HG03064 (cell line): ENCODE results near the gene CREBBP.

Source experiments
- ATAC-seq: cut with Tn5 transposase; IDR thresholded peaks from one replicate; pipeline ENCODE4 v1.9.1; 2021; ENCODE audit warnings: low read depth; ENCODE audit not compliant: unreplicated experiment

Gene CREBBP

GRCh38 chr16:3829631-3830536 is 50.6 kb downstream of the CREBBP start:
- ATAC-seq, result no peak

GRCh38 chr16:3825940-3826339 is 54.6 kb downstream of the CREBBP start:
- no peak for ATAC-seq

DNA sequence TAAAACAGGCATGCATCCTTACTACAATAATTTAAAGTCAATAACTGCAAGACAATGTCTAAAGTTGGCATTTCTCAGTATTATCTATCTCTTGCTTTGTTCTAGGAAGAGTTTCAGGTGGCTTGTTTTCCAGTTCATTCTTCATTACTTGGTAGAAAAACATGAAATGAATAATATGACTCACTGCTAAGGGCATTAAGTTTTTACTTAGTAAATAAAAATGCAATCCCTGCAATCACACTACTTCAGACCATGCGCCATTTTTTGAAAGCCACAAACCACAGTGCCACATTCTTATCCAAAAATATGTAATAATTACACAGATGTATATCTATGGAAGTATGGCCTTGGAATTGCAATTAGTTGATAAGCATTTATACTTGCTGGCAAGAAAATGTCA is 55.4 kb downstream of the CREBBP start:
- no peak for ATAC-seq

- no peak for ATAC-seq
These were observed 56.3 kb downstream of the CREBBP start for GRCh38 chr16:3824121-3824795.

GRCh38 chr16:3823427-3823826 is 57.1 kb downstream of the CREBBP start:
- ATAC-seq, result no peak

DNA sequence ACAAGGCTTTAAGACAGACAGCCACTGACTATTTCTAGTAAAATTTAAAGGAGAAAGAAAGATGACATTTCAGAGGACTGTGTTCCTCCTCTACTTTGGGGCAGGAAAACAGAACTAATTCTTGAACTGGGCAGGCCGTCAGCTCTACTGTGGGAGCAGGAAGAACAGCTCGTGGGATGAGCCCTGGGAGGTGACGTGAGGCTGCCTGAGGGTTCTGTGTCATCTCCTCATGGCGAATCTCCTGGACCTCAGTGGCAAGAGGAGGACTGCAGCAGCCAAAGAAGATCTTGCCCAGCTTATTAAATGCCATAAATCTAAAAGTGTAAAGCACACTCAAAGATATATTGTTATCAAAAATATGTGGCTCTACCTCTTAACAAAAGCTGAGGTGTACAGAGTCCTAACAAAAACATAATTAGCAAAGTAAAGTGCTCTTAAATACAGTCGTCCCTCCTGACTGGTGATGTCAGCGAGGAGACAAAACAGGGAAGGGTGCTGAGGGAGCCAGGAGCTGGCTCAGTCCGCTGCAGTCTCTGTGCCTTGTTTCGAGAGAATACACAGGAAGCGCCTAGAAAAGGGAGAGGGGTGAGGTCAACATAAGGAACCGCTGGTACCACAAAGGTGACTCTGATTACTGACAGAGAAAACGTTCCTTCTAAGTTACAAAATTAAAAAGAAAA is 58.0 kb downstream of the CREBBP start:
- ATAC-seq, result no peak

DNA sequence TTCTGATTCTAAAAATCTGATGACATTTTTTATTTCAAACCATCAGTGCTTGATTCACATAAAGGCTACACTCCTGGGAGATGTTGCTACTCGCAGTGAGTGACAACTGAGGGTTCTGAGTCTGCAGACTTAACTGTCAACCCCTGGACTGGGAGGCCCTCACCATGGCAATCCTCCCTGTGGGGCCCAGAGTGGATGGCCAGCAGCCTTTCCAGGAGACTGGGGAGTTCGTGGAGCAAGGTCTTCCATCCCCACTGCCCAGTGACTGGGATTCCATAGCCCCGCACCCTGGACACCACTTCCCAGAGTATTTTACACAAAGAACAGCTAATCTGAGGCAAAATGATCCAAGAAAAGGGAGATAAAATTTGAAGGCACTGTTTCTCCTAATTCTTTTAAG is 59.3 kb downstream of the CREBBP start:
- no peak for ATAC-seq

GRCh38 chr16:3819746-3820724 is 60.5 kb downstream of the CREBBP start:
- no peak for ATAC-seq

DNA sequence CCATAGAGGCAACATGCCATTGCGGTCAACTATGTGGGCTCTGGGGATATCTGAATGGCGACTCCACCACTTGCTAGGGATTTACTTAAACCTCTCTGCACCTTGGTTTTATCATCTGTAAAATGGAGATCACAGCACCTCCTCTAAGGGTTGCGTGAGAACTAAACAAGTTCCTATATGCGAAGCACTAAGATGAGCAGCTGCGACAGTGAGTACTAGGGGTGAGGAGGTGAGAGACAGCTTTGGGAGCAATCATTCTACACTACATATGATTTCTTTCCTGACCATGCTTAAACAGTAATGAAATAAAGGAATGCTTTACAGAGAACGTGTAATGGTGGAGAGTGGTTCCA is 61.4 kb downstream of the CREBBP start:
- ATAC-seq, result no peak

DNA sequence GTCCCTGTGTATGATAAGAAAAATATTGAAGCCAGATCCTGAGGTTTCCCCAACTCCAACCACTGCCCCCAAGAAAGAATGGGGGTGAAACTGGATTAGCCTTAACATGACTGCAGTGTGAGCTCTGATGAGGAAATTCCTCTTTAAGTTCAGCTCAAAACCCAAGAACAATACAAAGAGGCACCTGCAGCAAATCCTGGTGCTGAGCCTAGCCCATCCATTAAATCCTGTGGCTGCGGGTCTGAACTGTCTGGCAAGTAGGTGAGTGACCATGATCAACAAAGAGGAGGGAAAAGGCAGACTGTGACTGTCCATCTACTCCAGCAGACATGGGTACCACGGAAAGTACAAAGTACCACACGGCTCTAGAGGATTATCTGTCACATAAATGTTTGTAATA is 64.2 kb downstream of the CREBBP start:
- ATAC-seq, result no peak

GRCh38 chr16:3814755-3815154 is 65.8 kb downstream of the CREBBP start:
- ATAC-seq, result no peak

DNA sequence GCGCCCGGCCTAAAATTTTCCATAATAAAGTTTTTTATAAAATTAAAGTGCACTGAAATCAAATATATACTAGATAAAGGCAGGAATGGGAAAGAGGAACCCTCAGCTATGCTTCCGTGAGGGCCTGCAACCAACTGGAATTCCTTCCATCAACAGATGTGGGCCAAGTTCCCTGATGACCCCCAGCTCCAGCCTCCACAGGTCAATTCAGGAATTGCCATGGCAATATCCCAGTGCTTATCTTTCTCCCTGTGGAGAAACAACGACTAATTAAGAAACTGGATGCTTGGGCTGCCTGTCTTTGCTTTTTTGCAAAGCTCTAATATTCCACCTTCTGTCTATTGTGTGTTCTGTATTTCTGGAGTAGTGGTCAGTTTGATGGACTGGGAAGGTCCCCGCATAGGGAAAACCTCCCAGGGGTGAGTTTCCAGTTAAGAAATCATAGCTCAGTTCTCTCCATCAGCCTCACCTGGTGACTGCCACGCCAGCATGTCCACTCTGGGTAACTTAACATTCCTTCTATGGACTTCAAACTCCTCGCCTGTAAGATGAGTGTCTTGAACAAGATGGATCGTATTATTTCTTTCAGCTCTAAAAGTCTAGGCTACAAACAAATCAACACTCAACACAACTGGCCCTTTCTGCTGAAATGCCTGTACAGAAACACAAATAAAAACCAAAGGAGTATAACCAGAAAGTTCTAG is 67.9 kb downstream of the CREBBP start:
- no peak for ATAC-seq

DNA sequence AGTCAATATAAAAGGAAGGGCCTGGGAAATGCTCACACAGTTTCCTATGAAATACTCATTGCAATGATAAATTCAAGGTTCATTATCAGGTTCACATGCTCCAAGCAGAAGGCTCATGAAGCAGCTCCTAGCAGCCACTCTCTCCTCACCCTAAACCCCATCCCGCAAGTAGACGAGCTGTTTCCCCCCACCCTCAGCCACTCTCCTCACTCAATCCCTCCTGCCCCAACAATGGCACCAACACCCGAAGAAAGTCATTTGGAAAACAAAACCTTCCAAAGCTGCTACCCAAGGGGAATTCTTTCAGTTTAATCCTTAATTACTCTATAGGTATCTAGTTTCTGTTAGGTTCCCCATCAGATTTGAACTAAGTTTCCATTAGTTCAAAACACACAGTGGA is 69.7 kb downstream of the CREBBP start:
- ATAC-seq, result no peak

- ATAC-seq, result no peak
These were observed 70.3 kb downstream of the CREBBP start for GRCh38 chr16:3810198-3810664.

DNA sequence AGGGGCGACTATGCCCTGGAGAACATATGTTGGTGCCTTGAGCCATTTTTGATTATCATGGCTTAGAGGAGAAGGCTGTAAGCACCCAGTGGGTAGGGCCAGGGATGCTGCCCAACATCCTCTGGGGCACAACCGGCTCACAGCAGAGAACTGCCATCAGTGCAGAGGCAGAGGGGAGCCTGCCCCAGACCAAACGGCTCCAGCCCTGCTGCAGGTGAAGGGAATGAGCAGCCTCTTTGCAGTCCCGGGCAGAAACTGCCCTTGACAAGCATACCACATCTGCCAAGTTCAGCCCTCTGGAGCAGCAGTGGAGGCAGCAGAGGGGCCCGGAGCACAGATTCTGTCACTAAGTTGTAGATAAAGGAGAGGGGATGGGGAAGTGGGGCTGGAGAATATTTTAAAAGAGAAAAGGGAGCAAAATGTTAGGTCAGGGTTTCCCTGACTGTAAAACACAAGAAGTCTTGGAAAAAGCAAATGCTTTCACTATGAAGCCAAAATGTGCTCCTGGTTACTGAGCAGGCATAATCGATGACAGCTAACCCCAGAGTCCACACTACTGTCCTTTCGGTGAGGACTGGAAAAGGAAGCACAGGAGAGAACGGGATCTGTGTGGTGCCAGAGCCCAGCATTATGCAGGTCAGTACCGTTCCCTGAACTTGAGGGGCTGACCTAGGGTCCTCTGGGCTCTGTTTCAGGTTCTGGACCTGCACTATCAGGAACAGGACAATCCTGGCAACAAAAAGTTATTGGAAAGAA is 72.0 kb downstream of the CREBBP start:
- no peak for ATAC-seq

- ATAC-seq, result no peak
These were observed 72.9 kb downstream of the CREBBP start for GRCh38 chr16:3807425-3808123.

- no peak for ATAC-seq
These were observed 76.0 kb downstream of the CREBBP start for GRCh38 chr16:3804426-3805016.
